BJ (cell line): Measurements from ENCODE around the gene NTSR1. TPM values are rescaled to one million over a fixed set of nuclear protein-coding genes. Genes with fewer than 3 reads are reported as not detected.

ENCODE experiments used
- CTCF ChIA-PET: fragments of 350-600 bp; formaldehyde crosslinking; extraction: SDS; loops from one replicate; lab custom pipeline; 2021; ENCODE audit warnings: antibody characterized with exemption, inconsistent platforms; lab: Yijun Ruan, JAX
- POLR2A ChIA-PET: fragments of 300-600 bp; sonication (Branson Sonifier 250); formaldehyde crosslinking; extraction: SDS; loops from one replicate; lab custom pipeline; 2021; ENCODE audit warnings: antibody characterized with exemption; lab: Charles Lee
- DNase-seq: peaks from one replicate; pipeline ENCODE4 v3.0.0-alpha.2; 2011; ENCODE audit warnings: low read depth
- H3K27me3 ChIP-seq: 2 replicates; pipeline ENCODE4 v1.6.0; 2011; ENCODE audit warnings: low read length; ENCODE audit not compliant: control insufficient read depth, insufficient read depth
- H3K36me3 ChIP-seq: 2 replicates; pipeline ENCODE4 v1.5.1; 2011; ENCODE audit warnings: low read length; ENCODE audit not compliant: control insufficient read depth, insufficient read depth
- H3K4me3 ChIP-seq: 2 replicates; pipeline ENCODE4 v1.5.1; 2011; ENCODE audit warnings: low read depth, mild to moderate bottlenecking, control low read depth, low read length
- polyA plus RNA-seq: library from polyadenylated mRNA; depleted of rRNA; stranded (reverse); fragments of >200 nt; gene quantifications from 2 replicates; pipeline ENCODE4 v1.2.3, GENCODE V29; 2011
- TF ChIP-seq, protein P1 (sequence below): IDR thresholded peaks from 2 replicates; pipeline ENCODE4 v1.5.1; 2011; ENCODE audit warnings: low read depth, mild to moderate bottlenecking, control low read depth, inconsistent platforms, low read length, moderate library complexity; ENCODE audit not compliant: insufficient read depth

Gene NTSR1
- polyA plus RNA-seq, 1 experiment = 0.05 TPM

DNA sequence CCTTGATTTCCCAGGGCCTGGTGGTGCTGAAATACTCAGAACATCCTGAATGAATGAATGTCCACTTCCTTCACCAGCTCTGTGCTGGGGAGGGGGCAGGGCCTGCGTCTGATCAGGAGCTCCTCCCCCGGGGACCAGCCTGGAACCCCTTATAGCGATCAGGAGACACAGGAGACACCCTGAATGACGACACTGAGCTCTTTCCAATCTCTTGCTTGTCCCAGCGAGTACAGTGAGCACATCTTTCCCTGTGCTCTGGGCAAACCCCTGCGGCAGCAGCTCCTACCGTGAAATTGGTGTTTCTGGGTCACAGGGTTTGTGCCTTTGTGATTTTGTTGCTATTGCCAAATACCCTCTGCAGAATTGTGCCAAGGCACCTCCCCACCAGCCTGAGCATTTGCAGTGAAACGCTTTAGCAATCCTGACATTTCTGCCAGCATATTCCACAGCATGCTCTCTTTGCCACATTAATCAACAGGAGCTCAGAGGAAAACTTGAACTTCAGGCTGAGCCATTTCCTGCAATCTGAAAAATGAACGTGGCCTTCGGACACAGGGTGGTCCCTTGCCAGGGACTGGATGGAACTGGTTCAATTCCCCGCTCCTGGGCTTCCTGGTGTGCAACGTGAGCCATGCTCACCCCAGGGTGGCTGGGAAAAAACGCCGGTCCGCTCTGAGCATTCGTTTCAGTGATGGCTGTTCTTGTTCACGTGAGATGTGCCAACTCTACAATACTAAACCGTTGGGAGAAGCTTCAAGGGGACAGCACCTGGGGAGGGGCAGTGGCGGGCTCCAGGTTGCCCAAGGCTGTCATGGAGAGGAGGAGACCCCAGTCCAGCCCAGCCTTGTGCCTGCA lies 64.6 kb downstream of the NTSR1 start:
- H3K27me3 ChIP-seq = peaks cover 4% of the 10 kb centered on the region
- DNase-seq = no peak
- POLR2A ChIA-PET = no interaction called here
- CTCF ChIA-PET = interaction anchor here (0.6 to 1.3 kb wide), 5 partner anchors 9 to 273 kb away, joined by 3 to 6 read pairs (median 3); no protein-coding TSS in a partner anchor
- no peak overlapping the region for H3K4me3 ChIP-seq
- no peaks in the 10 kb centered on the region for H3K36me3 ChIP-seq
- TF ChIP-seq, protein P1, sequence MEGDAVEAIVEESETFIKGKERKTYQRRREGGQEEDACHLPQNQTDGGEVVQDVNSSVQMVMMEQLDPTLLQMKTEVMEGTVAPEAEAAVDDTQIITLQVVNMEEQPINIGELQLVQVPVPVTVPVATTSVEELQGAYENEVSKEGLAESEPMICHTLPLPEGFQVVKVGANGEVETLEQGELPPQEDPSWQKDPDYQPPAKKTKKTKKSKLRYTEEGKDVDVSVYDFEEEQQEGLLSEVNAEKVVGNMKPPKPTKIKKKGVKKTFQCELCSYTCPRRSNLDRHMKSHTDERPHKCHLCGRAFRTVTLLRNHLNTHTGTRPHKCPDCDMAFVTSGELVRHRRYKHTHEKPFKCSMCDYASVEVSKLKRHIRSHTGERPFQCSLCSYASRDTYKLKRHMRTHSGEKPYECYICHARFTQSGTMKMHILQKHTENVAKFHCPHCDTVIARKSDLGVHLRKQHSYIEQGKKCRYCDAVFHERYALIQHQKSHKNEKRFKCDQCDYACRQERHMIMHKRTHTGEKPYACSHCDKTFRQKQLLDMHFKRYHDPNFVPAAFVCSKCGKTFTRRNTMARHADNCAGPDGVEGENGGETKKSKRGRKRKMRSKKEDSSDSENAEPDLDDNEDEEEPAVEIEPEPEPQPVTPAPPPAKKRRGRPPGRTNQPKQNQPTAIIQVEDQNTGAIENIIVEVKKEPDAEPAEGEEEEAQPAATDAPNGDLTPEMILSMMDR = no peak

DNA sequence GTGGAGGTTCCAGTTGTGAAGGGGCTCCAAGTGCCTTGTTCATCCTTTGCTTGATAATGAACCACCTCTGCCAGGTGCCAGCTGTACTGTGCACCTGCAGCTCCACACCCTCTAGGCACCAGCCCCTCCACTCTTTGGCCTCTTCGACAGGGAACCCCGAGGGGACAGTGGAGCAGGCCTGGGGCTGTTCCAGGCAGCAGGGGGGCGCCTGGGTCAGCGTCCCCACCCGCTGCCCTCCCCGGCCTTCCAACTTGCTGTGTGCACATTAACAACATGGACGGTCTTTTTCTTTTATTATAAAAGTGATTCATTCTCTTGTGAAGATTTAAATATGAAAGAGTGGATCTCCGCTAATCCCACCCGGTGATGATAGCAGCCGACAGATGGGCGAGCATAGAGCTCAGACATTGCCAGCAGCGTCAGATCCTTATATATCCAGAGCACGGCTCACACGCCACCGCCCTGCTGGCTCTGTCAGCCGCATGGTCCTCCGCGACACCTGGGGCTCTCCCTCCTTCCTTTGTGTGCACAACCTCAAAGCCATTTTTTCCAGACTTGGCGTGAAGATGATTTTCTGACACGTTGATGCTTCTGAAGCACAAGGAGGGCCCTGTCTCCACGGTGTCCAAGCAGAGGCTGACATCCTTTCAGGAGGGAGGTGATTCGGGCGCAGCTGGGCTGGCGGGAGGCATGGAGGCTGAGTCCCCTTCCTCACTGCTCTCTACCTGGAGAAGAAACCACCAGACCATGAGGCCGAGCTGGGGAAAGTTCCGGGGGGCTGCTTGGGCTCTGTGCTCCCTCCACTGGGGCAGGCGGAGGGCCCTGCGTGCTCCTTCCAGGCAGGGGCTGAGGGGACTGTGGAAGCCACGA lies 65.4 kb downstream of the NTSR1 start:
- TF ChIP-seq, protein P1 = no peak
- POLR2A ChIA-PET = no interaction called here
- Histone ChIP-seq H3K27me3 (peaks cover 4% of the 10 kb centered on the region), H3K36me3 (no peaks in the 10 kb centered on the region), H3K4me3 (no peak overlapping the region)
- DNase-seq = no peak
- CTCF ChIA-PET = interaction anchor here (1.0 to 2.6 kb wide), 3 partner anchors 17 to 106 kb away, joined by 3 to 7 read pairs (median 6); no protein-coding TSS in a partner anchor

DNA sequence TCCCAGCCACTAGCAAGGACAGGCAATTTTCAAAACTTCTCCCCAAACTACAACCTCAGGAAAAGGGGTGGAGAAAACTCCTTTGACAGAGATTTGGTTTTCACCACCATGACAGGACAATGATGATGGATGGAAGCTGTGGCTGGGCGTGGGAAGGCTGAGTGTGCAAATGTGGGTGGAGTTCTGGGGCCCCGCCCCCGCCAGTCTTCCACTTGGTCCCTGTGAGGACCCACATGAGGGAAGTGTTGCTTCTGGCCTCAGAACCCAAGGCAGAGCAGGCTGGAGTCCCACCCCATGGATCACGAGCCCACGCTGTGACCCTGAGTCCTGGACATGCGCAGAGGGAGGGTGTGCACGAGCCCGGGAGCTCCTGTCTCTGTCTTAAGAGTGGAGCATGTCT lies 66.1 kb downstream of the NTSR1 start:
- H3K36me3 ChIP-seq = no peaks in the 10 kb centered on the region
- ChIA-PET CTCF (interaction anchor here (2.6 kb wide), 1 partner anchor 17 kb away, joined by 7 read pairs; no protein-coding TSS in a partner anchor), POLR2A (no interaction called here)
- H3K4me3 ChIP-seq = no peak overlapping the region
- TF ChIP-seq, protein P1 = no peak
- no peak for DNase-seq
- peaks cover 4% of the 10 kb centered on the region for H3K27me3 ChIP-seq

DNA sequence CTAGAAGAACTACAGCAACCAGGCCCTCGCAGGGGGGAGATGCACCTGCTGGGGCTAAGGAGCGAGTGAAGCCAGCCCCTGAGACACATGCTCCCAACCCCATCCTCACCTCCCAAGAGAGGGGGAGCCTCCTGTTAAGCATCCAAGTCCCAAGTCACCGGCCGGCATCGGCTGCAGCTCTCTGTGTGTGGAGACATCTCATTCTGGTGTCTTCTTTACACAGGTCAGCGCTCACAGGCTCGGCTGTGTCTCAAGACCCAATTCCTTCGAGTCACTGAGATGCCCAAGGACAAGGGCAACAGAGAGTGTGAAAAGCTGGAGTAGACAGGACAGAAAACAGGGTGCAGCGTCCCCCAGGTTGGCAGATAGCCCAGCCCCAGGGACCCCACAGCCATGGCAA lies 66.6 kb downstream of the NTSR1 start:
- TF ChIP-seq, protein P1 = no peak
- H3K27me3 ChIP-seq = peaks cover 4% of the 10 kb centered on the region
- H3K4me3 ChIP-seq = no peak overlapping the region
- DNase-seq = no peak
- ChIA-PET POLR2A (no interaction called here), CTCF (interaction anchor here (2.6 kb wide), 1 partner anchor 16 kb away, joined by 7 read pairs; no protein-coding TSS in a partner anchor)
- H3K36me3 ChIP-seq = no peaks in the 10 kb centered on the region
